GM08714 (cell line): ENCODE results near the gene PTGER2.

Source experiments
- H3K4me3 ChIP-seq: fragments of 200-500 bp; sonication (Bioruptor generic); 2 replicates; pipeline ENCODE4 v1.5.1; 2014; ENCODE audit warnings: mild to moderate bottlenecking, low read length, inconsistent platforms
- ZNF274 ChIP-seq: IDR thresholded peaks from 2 replicates; pipeline ENCODE4 v1.6.1; 2012; ENCODE audit warnings: mild to moderate bottlenecking, low read depth, low read length

Gene PTGER2

DNA sequence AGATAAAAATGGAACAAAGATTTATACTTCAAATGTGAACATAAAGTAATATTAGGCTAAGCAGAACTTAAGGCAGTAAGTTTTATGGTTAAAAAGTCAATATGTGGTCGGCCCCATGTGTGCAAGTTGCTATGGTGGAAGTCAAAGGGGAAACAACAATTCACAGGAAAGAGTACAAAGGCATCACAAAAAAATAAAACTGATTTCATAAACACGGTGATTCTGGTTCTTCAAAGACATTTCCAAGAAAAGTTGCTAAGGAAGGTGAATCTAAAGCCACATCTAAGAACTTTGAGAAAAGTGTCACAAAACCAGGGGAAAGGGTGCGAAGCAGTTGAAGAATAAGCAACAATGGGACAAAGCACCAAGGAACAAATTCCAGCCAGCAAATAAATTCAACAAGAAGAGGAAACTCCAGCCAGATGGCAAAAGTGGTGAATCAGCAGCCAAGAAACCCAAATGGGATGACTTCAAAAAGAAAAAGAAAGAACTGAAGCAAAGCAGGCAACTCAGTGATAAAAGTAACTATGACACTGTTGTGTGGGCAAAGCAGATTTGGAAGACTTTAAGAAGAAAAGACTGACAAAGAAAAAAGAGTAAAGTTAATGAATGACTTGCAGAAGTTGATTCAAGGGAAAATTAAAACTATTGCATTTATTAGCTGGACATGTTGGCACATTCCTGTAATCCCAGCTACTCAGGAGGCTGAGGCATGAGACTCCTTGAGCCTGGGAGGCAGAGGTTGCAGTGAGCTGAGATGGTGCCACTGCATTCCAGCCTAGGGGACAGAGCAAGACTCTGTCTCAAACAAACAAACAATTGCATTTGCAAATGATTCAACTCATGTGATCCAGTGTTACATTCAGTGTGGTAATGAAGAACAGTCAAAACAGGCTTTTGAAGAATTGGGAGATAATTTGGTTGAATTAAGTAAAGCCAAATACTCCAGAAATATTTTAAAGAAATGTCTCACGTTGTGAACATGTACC, 27.2 kb upstream of the PTGER2 start:
- H3K4me3 ChIP-seq: no peak overlapping the region
- TF ChIP-seq ZNF274: no peak

DNA sequence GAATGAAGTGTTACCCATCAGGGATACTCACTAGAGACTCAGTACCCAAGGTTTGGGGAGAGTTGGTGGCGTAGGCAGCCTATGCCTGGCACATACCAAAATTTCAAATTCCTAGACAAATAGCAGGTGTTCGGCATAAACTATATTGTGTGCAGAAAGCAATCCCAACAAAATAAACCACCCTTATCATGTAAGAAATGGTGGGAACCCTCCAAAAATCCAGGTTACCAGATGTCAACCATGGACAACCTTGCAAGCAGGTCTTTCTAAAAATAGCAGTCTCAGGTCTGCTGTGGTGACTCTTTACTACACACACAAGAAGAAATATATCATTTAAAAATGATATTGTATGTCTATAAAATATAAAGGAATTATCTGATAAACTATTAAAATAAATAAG, 17.7 kb upstream of the PTGER2 start:
- no peak overlapping the region for H3K4me3 ChIP-seq
- TF ChIP-seq ZNF274: no peak

GRCh38 chr14:52298795-52299194, 15.3 kb upstream of the PTGER2 start:
- no peak overlapping the region for H3K4me3 ChIP-seq
- TF ChIP-seq ZNF274: no peak

DNA sequence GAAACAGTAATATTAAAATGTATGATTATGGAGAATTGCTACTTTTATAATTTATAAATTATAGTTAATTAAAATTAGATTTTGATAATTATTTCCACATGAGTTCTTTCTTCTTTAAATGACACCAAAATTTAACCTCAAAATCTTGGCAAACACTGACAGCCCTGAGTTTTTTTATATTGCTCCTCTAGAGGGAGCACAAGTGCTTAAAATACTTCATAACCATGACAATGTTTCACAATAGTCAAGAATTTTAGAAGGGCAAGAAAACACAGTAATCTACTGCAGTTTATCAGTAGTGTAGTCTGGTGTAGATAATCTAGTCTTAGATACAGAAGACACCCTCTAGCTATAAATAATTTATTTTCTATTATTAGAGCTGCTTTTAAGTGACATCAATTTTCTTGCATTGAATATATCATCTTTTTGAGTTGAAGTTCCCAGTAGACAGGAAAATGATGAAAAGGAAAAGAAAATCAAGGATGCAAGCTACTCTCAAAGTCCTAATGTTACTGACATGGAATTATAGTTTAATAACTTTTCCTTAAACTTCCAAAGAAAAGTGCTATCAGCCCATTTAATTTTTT, 14.3 kb upstream of the PTGER2 start:
- H3K4me3 ChIP-seq: no peak overlapping the region
- no peak for TF ChIP-seq ZNF274

DNA sequence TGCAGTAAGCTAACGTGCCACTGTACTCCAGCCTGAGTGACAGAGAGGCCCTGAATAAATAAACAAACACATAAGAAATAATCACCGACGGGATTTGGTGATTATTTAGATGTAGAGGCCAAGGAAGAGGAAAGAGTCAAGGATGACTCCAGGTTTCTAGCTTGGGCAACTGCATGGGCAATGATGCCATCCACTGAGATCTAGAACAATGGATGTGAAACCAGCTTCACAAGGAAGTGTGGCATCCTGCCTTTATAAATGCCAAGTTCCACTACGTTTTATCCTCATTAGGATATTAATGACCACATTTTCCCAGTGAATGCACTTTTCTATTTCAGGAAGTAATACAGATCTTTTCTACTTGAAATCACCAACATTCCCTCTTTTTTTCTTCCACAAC, 10.9 kb upstream of the PTGER2 start:
- no peak overlapping the region for H3K4me3 ChIP-seq
- TF ChIP-seq ZNF274: no peak

GRCh38 chr14:52304248-52304904, 9.7 kb upstream of the PTGER2 start:
- TF ChIP-seq ZNF274: no peak
- H3K4me3 ChIP-seq: no peak overlapping the region

- H3K4me3 ChIP-seq: no peak overlapping the region
- no peak for TF ChIP-seq ZNF274
Observed at GRCh38 chr14:52305014-52305413, 9.1 kb upstream of the PTGER2 start.

GRCh38 chr14:52307376-52307775, 6.7 kb upstream of the PTGER2 start:
- H3K4me3 ChIP-seq: no peak overlapping the region
- TF ChIP-seq ZNF274: no peak

DNA sequence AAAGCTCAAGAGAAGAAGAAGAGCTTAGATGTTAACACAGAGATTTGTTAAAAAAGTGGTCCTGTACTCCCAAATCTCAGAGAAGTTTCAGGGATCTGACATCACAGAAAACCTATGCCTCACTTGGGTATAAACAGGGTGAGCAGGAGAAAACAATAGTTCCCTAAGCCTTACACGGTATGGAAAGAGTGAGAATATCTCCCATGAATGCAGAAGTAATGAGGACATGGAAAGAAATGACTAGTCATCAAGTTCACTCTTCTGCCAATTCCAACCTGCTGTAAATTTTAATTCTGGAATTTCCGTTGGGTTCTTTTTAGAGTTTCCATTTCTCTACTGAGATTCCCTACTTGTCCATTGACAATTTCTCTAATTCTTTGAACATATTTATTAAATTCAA, 6.2 kb upstream of the PTGER2 start:
- H3K4me3 ChIP-seq: no peak overlapping the region
- no peak for TF ChIP-seq ZNF274

GRCh38 chr14:52310541-52310940, 3.6 kb upstream of the PTGER2 start:
- no peak for TF ChIP-seq ZNF274
- no peak overlapping the region for H3K4me3 ChIP-seq

GRCh38 chr14:52312931-52313355, 1.2 kb upstream of the PTGER2 start:
- H3K4me3 ChIP-seq: no peak overlapping the region
- TF ChIP-seq ZNF274: no peak

GRCh38 chr14:52313462-52313861, 650 bp upstream of the PTGER2 start:
- H3K4me3 ChIP-seq: peak overlapping the region; percentile 67; the same call in 1 of the 2 replicates
- no peak for TF ChIP-seq ZNF274

DNA sequence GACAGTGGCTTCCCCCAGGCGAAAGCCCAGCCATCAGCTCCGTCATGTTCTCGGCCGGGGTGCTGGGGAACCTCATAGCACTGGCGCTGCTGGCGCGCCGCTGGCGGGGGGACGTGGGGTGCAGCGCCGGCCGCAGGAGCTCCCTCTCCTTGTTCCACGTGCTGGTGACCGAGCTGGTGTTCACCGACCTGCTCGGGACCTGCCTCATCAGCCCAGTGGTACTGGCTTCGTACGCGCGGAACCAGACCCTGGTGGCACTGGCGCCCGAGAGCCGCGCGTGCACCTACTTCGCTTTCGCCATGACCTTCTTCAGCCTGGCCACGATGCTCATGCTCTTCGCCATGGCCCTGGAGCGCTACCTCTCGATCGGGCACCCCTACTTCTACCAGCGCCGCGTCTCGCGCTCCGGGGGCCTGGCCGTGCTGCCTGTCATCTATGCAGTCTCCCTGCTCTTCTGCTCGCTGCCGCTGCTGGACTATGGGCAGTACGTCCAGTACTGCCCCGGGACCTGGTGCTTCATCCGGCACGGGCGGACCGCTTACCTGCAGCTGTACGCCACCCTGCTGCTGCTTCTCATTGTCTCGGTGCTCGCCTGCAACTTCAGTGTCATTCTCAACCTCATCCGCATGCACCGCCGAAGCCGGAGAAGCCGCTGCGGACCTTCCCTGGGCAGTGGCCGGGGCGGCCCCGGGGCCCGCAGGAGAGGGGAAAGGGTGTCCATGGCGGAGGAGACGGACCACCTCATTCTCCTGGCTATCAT, 663 bp downstream of the PTGER2 start:
- TF ChIP-seq ZNF274: no peak
- H3K4me3 ChIP-seq: peak overlapping the region; percentile 67; the same call in 1 of the 2 replicates

DNA sequence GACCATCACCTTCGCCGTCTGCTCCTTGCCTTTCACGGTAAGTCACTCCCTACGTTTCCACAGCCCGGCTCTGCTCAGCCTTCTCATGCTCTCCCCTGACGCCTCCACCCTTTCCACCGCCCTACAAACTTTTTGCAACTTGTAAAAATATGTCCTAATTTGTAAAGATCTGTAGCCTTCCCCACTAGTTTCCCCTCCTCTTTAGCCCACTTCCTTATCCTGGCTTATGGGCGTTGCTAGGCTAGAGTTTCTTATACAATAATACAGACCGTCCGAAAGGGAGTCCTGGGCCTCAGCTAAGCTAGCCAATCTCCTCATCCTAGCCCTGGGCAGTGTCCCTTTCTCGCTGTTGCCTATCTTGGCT, 1.2 kb downstream of the PTGER2 start:
- peak overlapping the region; percentile 67; the same call in 1 of the 2 replicates for H3K4me3 ChIP-seq
- no peak for TF ChIP-seq ZNF274
